Activated T-helper 1 cell treated with anti-CD3 and anti-CD28 coated beads, Interleukin-12 subunit alpha, Interleukin-12 subunit beta, Interleukin-2, Interleukin-4 antibody, amounts not matched to agents 30 ng/mL and 10 ng/mL and 1 ng/mL, durations not matched to agents 14 hours and 24 hours and 36 hours (primary cell): ENCODE data around the gene ERH. TPM values are rescaled to one million over a fixed set of nuclear protein-coding genes. Genes with fewer than 3 reads are reported as not detected.
A peak's percentile ranks its signal among the peaks of the same experiment; 100 is the strongest.

Source experiments
- DNase-seq: peaks from one replicate; pipeline ENCODE4 v3.0.0; 2021; ENCODE audit warnings: low spot score
- H3K27ac Mint-ChIP-seq: one replicate; pipeline ENCODE4 v1.8.0; 2021; ENCODE audit warnings: mild to moderate bottlenecking, mixed read lengths
- H3K27me3 Mint-ChIP-seq: one replicate; pipeline ENCODE4 v1.8.0; 2022; ENCODE audit warnings: mild to moderate bottlenecking, moderate library complexity, mixed read lengths; ENCODE audit not compliant: insufficient read depth
- H3K36me3 Mint-ChIP-seq: one replicate; pipeline ENCODE4 v1.8.0; 2021; ENCODE audit warnings: low read depth, mixed read lengths
- H3K4me1 Mint-ChIP-seq: one replicate; pipeline ENCODE4 v1.8.0; 2021; ENCODE audit warnings: low read depth, mixed read lengths
- H3K4me3 Mint-ChIP-seq: one replicate; pipeline ENCODE4 v1.8.0; 2021; ENCODE audit warnings: mild to moderate bottlenecking, moderate library complexity, mixed read lengths
- H3K9me3 Mint-ChIP-seq: one replicate; pipeline ENCODE4 v1.8.0; 2021; ENCODE audit warnings: mixed read lengths
- intact Hi-C: fragments of 100-400 bp; cut with micrococcal nuclease; formaldehyde crosslinking; loops from one replicate; pipeline ENCODE4 v1.15.1; 2024
- total RNA-seq: library from RNA; stranded (reverse); gene quantifications from 2 replicates; pipeline ENCODE4 v1.2.3, GENCODE V29; 2022

Gene ERH
- total RNA-seq, 1 donor from 2014 or later = 400 TPM

- Mint-ChIP-seq H3K9me3 (no peaks in the 10 kb centered on the region), H3K4me3 (no peak overlapping the region), H3K36me3 (peaks cover 2% of the 10 kb centered on the region), H3K4me1 (peaks cover 22% of the 10 kb centered on the region), H3K27ac (no peak overlapping the region), H3K27me3 (peaks cover 2% of the 10 kb centered on the region)
- DNase-seq = no peak
- intact Hi-C loops = no loop called here
Measured at GRCh38 chr14:69360438-69361108, 37.5 kb downstream of the ERH start.

- intact Hi-C loops = no loop called here
- no peak overlapping the region for H3K4me3 Mint-ChIP-seq
- peaks cover 2% of the 10 kb centered on the region for H3K36me3 Mint-ChIP-seq
- H3K4me1 Mint-ChIP-seq = peaks cover 38% of the 10 kb centered on the region
- H3K27me3 Mint-ChIP-seq = peaks cover 2% of the 10 kb centered on the region
- peak overlapping the region; percentile 14 for H3K27ac Mint-ChIP-seq
- DNase-seq = no peak
- H3K9me3 Mint-ChIP-seq = no peaks in the 10 kb centered on the region
Measured at GRCh38 chr14:69358966-69359365, 39.1 kb downstream of the ERH start.

GRCh38 chr14:69358233-69358963 lies 39.7 kb downstream of the ERH start:
- intact Hi-C loops = no loop called here
- Mint-ChIP-seq H3K27me3 (peaks cover 2% of the 10 kb centered on the region), H3K9me3 (no peaks in the 10 kb centered on the region), H3K4me3 (no peak overlapping the region), H3K4me1 (peaks cover 43% of the 10 kb centered on the region), H3K36me3 (peaks cover 5% of the 10 kb centered on the region), H3K27ac (peak overlapping the region; percentile 23)
- DNase-seq = no peak

- peaks cover 43% of the 10 kb centered on the region for H3K4me1 Mint-ChIP-seq
- no peak overlapping the region for H3K4me3 Mint-ChIP-seq
- no peaks in the 10 kb centered on the region for H3K9me3 Mint-ChIP-seq
- H3K27me3 Mint-ChIP-seq = peaks cover 3% of the 10 kb centered on the region
- peaks cover 5% of the 10 kb centered on the region for H3K36me3 Mint-ChIP-seq
- H3K27ac Mint-ChIP-seq = no peak overlapping the region
- no peak for DNase-seq
- intact Hi-C loops = no loop called here
Measured at GRCh38 chr14:69357544-69358200, 40.4 kb downstream of the ERH start.

GRCh38 chr14:69356903-69357543 lies 41.1 kb downstream of the ERH start:
- Mint-ChIP-seq H3K9me3 (no peaks in the 10 kb centered on the region), H3K27ac (no peak overlapping the region), H3K27me3 (peaks cover 7% of the 10 kb centered on the region), H3K4me3 (no peak overlapping the region), H3K4me1 (peaks cover 43% of the 10 kb centered on the region), H3K36me3 (peaks cover 5% of the 10 kb centered on the region)
- intact Hi-C loops = no loop called here
- no peak for DNase-seq

- no peak for DNase-seq
- Mint-ChIP-seq H3K36me3 (peaks cover 5% of the 10 kb centered on the region), H3K27ac (peak overlapping the region; percentile 44), H3K4me3 (no peak overlapping the region), H3K4me1 (peaks cover 48% of the 10 kb centered on the region), H3K9me3 (no peaks in the 10 kb centered on the region), H3K27me3 (peaks cover 7% of the 10 kb centered on the region)
- intact Hi-C loops = no loop called here
Measured at GRCh38 chr14:69355607-69356281, 42.4 kb downstream of the ERH start.

- no peak for DNase-seq
- Mint-ChIP-seq H3K4me3 (peak overlapping the region; percentile 56), H3K27ac (peak overlapping the region; percentile 87), H3K36me3 (peaks cover 5% of the 10 kb centered on the region), H3K9me3 (no peaks in the 10 kb centered on the region), H3K27me3 (peaks cover 7% of the 10 kb centered on the region), H3K4me1 (peaks cover 48% of the 10 kb centered on the region)
- intact Hi-C loops = no loop called here
Measured at GRCh38 chr14:69355154-69355597, 42.9 kb downstream of the ERH start.

- Mint-ChIP-seq H3K9me3 (no peaks in the 10 kb centered on the region), H3K4me3 (peak overlapping the region; percentile 56), H3K36me3 (peaks cover 5% of the 10 kb centered on the region), H3K27ac (peak overlapping the region; percentile 87), H3K27me3 (peaks cover 7% of the 10 kb centered on the region), H3K4me1 (peaks cover 48% of the 10 kb centered on the region)
- intact Hi-C loops = loop anchor here (1.0 kb wide), 1 partner anchor 44 kb away; the partner anchor contains the start of genes ERH and SLC39A9
- DNase-seq = peak; percentile 74
Measured at GRCh38 chr14:69354383-69355153, 43.5 kb downstream of the ERH start.

- Mint-ChIP-seq H3K27me3 (peaks cover 5% of the 10 kb centered on the region), H3K4me3 (no peak overlapping the region), H3K9me3 (no peaks in the 10 kb centered on the region), H3K4me1 (peaks cover 35% of the 10 kb centered on the region), H3K27ac (no peak overlapping the region), H3K36me3 (peaks cover 3% of the 10 kb centered on the region)
- no peak for DNase-seq
- intact Hi-C loops = no loop called here
Measured at GRCh38 chr14:69353168-69353567, 44.9 kb downstream of the ERH start.

GRCh38 chr14:69351911-69352310 lies 46.2 kb downstream of the ERH start:
- Mint-ChIP-seq H3K27me3 (peaks cover 5% of the 10 kb centered on the region), H3K36me3 (peaks cover 3% of the 10 kb centered on the region), H3K9me3 (no peaks in the 10 kb centered on the region), H3K4me3 (no peak overlapping the region), H3K4me1 (peaks cover 27% of the 10 kb centered on the region), H3K27ac (no peak overlapping the region)
- no peak for DNase-seq
- intact Hi-C loops = no loop called here

GRCh38 chr14:69351385-69351784 lies 46.7 kb downstream of the ERH start:
- Mint-ChIP-seq H3K27me3 (peaks cover 5% of the 10 kb centered on the region), H3K9me3 (no peaks in the 10 kb centered on the region), H3K36me3 (peaks cover 3% of the 10 kb centered on the region), H3K4me3 (no peak overlapping the region), H3K27ac (no peak overlapping the region), H3K4me1 (peaks cover 27% of the 10 kb centered on the region)
- DNase-seq = no peak
- intact Hi-C loops = no loop called here

GRCh38 chr14:69350892-69351291 lies 47.2 kb downstream of the ERH start:
- peaks cover 5% of the 10 kb centered on the region for H3K27me3 Mint-ChIP-seq
- no peak overlapping the region for H3K27ac Mint-ChIP-seq
- peaks cover 27% of the 10 kb centered on the region for H3K4me1 Mint-ChIP-seq
- H3K9me3 Mint-ChIP-seq = no peaks in the 10 kb centered on the region
- H3K36me3 Mint-ChIP-seq = peaks cover 3% of the 10 kb centered on the region
- DNase-seq = no peak
- no peak overlapping the region for H3K4me3 Mint-ChIP-seq
- intact Hi-C loops = no loop called here
